Measurements from ENCODE around the gene RBM3. TPM values are rescaled to one million over a fixed set of nuclear protein-coding genes. Genes with fewer than 3 reads are reported as not detected.

Gene RBM3
- polyA plus RNA-seq, 3 donors = 187 to 302 (median 203) TPM

DNA sequence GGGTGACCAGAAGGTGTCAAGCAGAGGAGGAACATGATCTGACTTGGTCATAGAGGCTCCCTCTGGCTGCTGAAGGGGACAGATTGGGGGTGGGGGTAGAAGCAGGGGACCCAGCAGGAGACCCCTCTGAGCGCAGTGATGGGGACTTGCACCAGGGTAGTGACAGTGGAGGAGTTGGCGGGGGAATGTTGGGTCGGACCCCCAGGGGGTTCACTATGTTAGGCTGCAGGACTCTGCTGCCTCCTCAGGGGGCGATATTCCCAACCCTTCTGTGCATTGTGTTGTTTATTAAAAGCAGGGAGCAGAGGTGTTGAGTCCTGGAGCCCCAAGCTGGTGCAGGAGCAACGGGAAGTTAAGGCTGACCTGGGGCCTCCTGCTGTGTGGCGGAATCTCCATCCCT, 31.8 kb downstream of the RBM3 start:
- no peak overlapping the region for H2AFZ ChIP-seq (ENCODE audit: insufficient read depth, low read depth, low read length, poor library complexity, severe bottlenecking)
- 100% methylated on average over 1 of the region's 6 CpGs for WGBS (ENCODE audit: insufficient coverage)
- Mint-ChIP-seq H3K27me3 (ENCODE audit: low read depth in 3 of 3) (peaks cover 0 to 8% (median 0%) of the 10 kb centered on the region in 3 donors), H3K9me3 (peaks cover 0 to 2% (median 0%) of the 10 kb centered on the region in 7 donors), H3K36me3 (peaks cover 36 to 44% of the 10 kb centered on the region in 2 donors), H3K4me3 (no peak overlapping the region), H3K4me1 (no peaks in the 10 kb centered on the region), H3K27ac (peak overlapping the region in 1 of 7 donors; percentile 21)
- H3K4me1 ChIP-seq (ENCODE audit: control insufficient read depth in 1 of 2, insufficient read depth in 2 of 2, low read length in 2 of 2) = no peaks in the 10 kb centered on the region
- H3K36me3 ChIP-seq (replicated peaks in 1 of 2; ENCODE audit: control insufficient read depth in 1 of 2, insufficient read depth in 2 of 2, low read length in 2 of 2) = peaks cover 28 to 41% of the 10 kb centered on the region in 2 donors
- no peak overlapping the region for H3K4me2 ChIP-seq (replicated peaks; ENCODE audit: extremely low read depth, low read length, poor library complexity, severe bottlenecking)
- intact Hi-C loops (cut with micrococcal nuclease) = no loop called here
- H3K79me2 ChIP-seq (ENCODE audit: insufficient read depth, low read length) = no peaks in the 10 kb centered on the region
- H3K9ac ChIP-seq (ENCODE audit: insufficient read depth, low read length, poor library complexity, severe bottlenecking) = no peak overlapping the region
- DNase-seq = no peak
- H3K27ac ChIP-seq (ENCODE audit: low read depth in 1 of 2, low read length in 2 of 2) = no peak overlapping the region
- no peaks in the 10 kb centered on the region for H3K27me3 ChIP-seq (ENCODE audit: control insufficient read depth in 2 of 2, insufficient read depth in 2 of 2, low read length in 2 of 2)
- H3K9me3 ChIP-seq (replicated peaks in 1 of 2; ENCODE audit: control insufficient read depth in 1 of 2, insufficient read depth in 1 of 2, low read length in 2 of 2) = no peaks in the 10 kb centered on the region
- no peak overlapping the region for H3K4me3 ChIP-seq (replicated peaks in 1 of 3; ENCODE audit: low read depth in 2 of 3, low read length in 3 of 3)
- no peaks in the 10 kb centered on the region for H4K20me1 ChIP-seq (ENCODE audit: insufficient read depth, low read length)
- TF ChIP-seq CTCF (IDR thresholded peaks at IDR 0.05) = no peak

DNA sequence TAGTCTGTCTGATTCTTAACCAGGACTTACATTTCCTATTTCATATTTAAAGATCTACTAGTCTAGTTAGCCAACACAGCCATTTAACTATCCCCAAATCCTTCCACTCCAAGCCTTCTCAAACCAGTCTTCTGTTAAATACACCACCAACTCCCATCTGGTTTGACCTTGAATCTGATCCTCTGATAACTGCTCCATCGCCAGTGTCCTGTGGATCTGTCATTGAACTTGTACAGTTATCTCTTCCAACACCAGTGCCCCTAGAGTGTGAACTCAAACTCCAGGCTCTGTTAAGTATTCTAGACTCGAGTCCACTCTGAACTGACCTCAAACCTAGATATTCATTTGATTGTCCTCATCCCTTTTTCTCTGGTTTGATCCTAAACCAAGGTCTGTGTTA, 37.4 kb downstream of the RBM3 start:
- Mint-ChIP-seq H3K4me1 (peaks cover 12% of the 10 kb centered on the region), H3K27me3 (ENCODE audit: low read depth in 3 of 3) (peaks cover 0 to 5% (median 2%) of the 10 kb centered on the region in 3 donors), H3K9me3 (peaks cover 0 to 3% (median 0%) of the 10 kb centered on the region in 7 donors), H3K27ac (no peak overlapping the region), H3K4me3 (no peak overlapping the region), H3K36me3 (no peaks in the 10 kb centered on the region)
- no peaks in the 10 kb centered on the region for H3K27me3 ChIP-seq (ENCODE audit: control insufficient read depth in 2 of 2, insufficient read depth in 2 of 2, low read length in 2 of 2)
- H3K4me1 ChIP-seq (ENCODE audit: control insufficient read depth in 1 of 2, insufficient read depth in 2 of 2, low read length in 2 of 2) = peaks cover 3 to 4% of the 10 kb centered on the region in 2 donors
- no peak for DNase-seq
- no peaks in the 10 kb centered on the region for H3K36me3 ChIP-seq (replicated peaks in 1 of 2; ENCODE audit: control insufficient read depth in 1 of 2, insufficient read depth in 2 of 2, low read length in 2 of 2)
- no peak overlapping the region for H3K4me3 ChIP-seq (replicated peaks in 1 of 3; ENCODE audit: low read depth in 2 of 3, low read length in 3 of 3)
- no peak overlapping the region for H2AFZ ChIP-seq (ENCODE audit: insufficient read depth, low read depth, low read length, poor library complexity, severe bottlenecking)
- no peak overlapping the region for H3K4me2 ChIP-seq (replicated peaks; ENCODE audit: extremely low read depth, low read length, poor library complexity, severe bottlenecking)
- H3K79me2 ChIP-seq (ENCODE audit: insufficient read depth, low read length) = no peaks in the 10 kb centered on the region
- H3K27ac ChIP-seq (ENCODE audit: low read depth in 1 of 2, low read length in 2 of 2) = no peak overlapping the region
- H3K9me3 ChIP-seq (replicated peaks in 1 of 2; ENCODE audit: control insufficient read depth in 1 of 2, insufficient read depth in 1 of 2, low read length in 2 of 2) = no peaks in the 10 kb centered on the region
- no peak for TF ChIP-seq CTCF (IDR thresholded peaks at IDR 0.05)
- WGBS (ENCODE audit: insufficient coverage) = no CpG with 5 or more reads among the region's 2 CpGs
- intact Hi-C loops (cut with micrococcal nuclease) = no loop called here
- H3K9ac ChIP-seq (ENCODE audit: insufficient read depth, low read length, poor library complexity, severe bottlenecking) = no peak overlapping the region
- H4K20me1 ChIP-seq (ENCODE audit: insufficient read depth, low read length) = no peaks in the 10 kb centered on the region

Data from CD14-positive monocyte (primary cell).